ENCODE measurements around the gene NOTCH1.

The NOTCH1 gene

GRCh38 chr9:136462664-136463063, 83.2 kb downstream of the NOTCH1 start:
- no peaks in the 10 kb centered on the region for H3K27me3 ChIP-seq (ENCODE audit: control insufficient read depth in 2 of 2, insufficient read depth in 2 of 2, low read length in 2 of 2)
- peaks cover 69 to 88% of the 10 kb centered on the region in 2 donors for H3K36me3 ChIP-seq (ENCODE audit: control insufficient read depth in 2 of 2, insufficient read depth in 2 of 2, low read length in 2 of 2)
- H3K4me3 ChIP-seq (ENCODE audit: low read length in 2 of 2) = no peak overlapping the region

GRCh38 chr9:136460772-136461325, 85.0 kb downstream of the NOTCH1 start:
- peaks cover 68 to 89% of the 10 kb centered on the region in 2 donors for H3K36me3 ChIP-seq (ENCODE audit: control insufficient read depth in 2 of 2, insufficient read depth in 2 of 2, low read length in 2 of 2)
- H3K4me1 ChIP-seq (ENCODE audit: control insufficient read depth in 2 of 2, insufficient read depth in 2 of 2, low read length in 2 of 2) = no peaks in the 10 kb centered on the region
- H3K9me3 ChIP-seq (ENCODE audit: control insufficient read depth in 2 of 2, low read length in 2 of 2) = no peaks in the 10 kb centered on the region
- H3K4me3 ChIP-seq (ENCODE audit: low read length in 2 of 2) = no peak overlapping the region
- H3K9ac ChIP-seq (ENCODE audit: low read depth in 1 of 2, low read length in 2 of 2) = no peak overlapping the region
- no peak overlapping the region for H3K27ac ChIP-seq (ENCODE audit: low read depth in 2 of 2, low read length in 2 of 2)
- no peaks in the 10 kb centered on the region for H3K27me3 ChIP-seq (ENCODE audit: control insufficient read depth in 2 of 2, insufficient read depth in 2 of 2, low read length in 2 of 2)

More at GRCh38 chr9:136462664-136463063, 83.2 kb downstream of the NOTCH1 start:
- H3K9ac ChIP-seq (ENCODE audit: low read depth in 1 of 2, low read length in 2 of 2) = no peak overlapping the region
- H3K27ac ChIP-seq (ENCODE audit: low read depth in 2 of 2, low read length in 2 of 2) = no peak overlapping the region
- no peaks in the 10 kb centered on the region for H3K9me3 ChIP-seq (ENCODE audit: control insufficient read depth in 2 of 2, low read length in 2 of 2)
- no peaks in the 10 kb centered on the region for H3K4me1 ChIP-seq (ENCODE audit: control insufficient read depth in 2 of 2, insufficient read depth in 2 of 2, low read length in 2 of 2)

GRCh38 chr9:136459425-136459824, 86.4 kb downstream of the NOTCH1 start:
- Histone ChIP-seq H3K4me1 (ENCODE audit: control insufficient read depth in 2 of 2, insufficient read depth in 2 of 2, low read length in 2 of 2) (no peaks in the 10 kb centered on the region), H3K4me3 (ENCODE audit: low read length in 2 of 2) (no peak overlapping the region), H3K36me3 (ENCODE audit: control insufficient read depth in 2 of 2, insufficient read depth in 2 of 2, low read length in 2 of 2) (peaks cover 68 to 88% of the 10 kb centered on the region in 2 donors), H3K9me3 (ENCODE audit: control insufficient read depth in 2 of 2, low read length in 2 of 2) (no peaks in the 10 kb centered on the region), H3K27me3 (ENCODE audit: control insufficient read depth in 2 of 2, insufficient read depth in 2 of 2, low read length in 2 of 2) (no peaks in the 10 kb centered on the region), H3K9ac (ENCODE audit: low read depth in 1 of 2, low read length in 2 of 2) (no peak overlapping the region), H3K27ac (ENCODE audit: low read depth in 2 of 2, low read length in 2 of 2) (no peak overlapping the region)

GRCh38 chr9:136457326-136457725, 88.5 kb downstream of the NOTCH1 start:
- Histone ChIP-seq H3K9ac (ENCODE audit: low read depth in 1 of 2, low read length in 2 of 2) (no peak overlapping the region), H3K36me3 (ENCODE audit: control insufficient read depth in 2 of 2, insufficient read depth in 2 of 2, low read length in 2 of 2) (peaks cover 62 to 82% of the 10 kb centered on the region in 2 donors), H3K9me3 (ENCODE audit: control insufficient read depth in 2 of 2, low read length in 2 of 2) (no peaks in the 10 kb centered on the region), H3K4me1 (ENCODE audit: control insufficient read depth in 2 of 2, insufficient read depth in 2 of 2, low read length in 2 of 2) (no peaks in the 10 kb centered on the region), H3K4me3 (ENCODE audit: low read length in 2 of 2) (no peak overlapping the region), H3K27ac (ENCODE audit: low read depth in 2 of 2, low read length in 2 of 2) (no peak overlapping the region), H3K27me3 (ENCODE audit: control insufficient read depth in 2 of 2, insufficient read depth in 2 of 2, low read length in 2 of 2) (no peaks in the 10 kb centered on the region)

- Histone ChIP-seq H3K4me1 (ENCODE audit: control insufficient read depth in 2 of 2, insufficient read depth in 2 of 2, low read length in 2 of 2) (no peaks in the 10 kb centered on the region), H3K36me3 (ENCODE audit: control insufficient read depth in 2 of 2, insufficient read depth in 2 of 2, low read length in 2 of 2) (peaks cover 61 to 80% of the 10 kb centered on the region in 2 donors), H3K27me3 (ENCODE audit: control insufficient read depth in 2 of 2, insufficient read depth in 2 of 2, low read length in 2 of 2) (no peaks in the 10 kb centered on the region)
Measured at GRCh38 chr9:136456258-136456657, 89.6 kb downstream of the NOTCH1 start.

GRCh38 chr9:136455043-136456002, 90.5 kb downstream of the NOTCH1 start:
- H3K4me3 ChIP-seq (ENCODE audit: low read length in 2 of 2) = no peak overlapping the region
- H3K9me3 ChIP-seq (ENCODE audit: control insufficient read depth in 2 of 2, low read length in 2 of 2) = no peaks in the 10 kb centered on the region
- H3K27ac ChIP-seq (ENCODE audit: low read depth in 2 of 2, low read length in 2 of 2) = no peak overlapping the region
- no peaks in the 10 kb centered on the region for H3K4me1 ChIP-seq (ENCODE audit: control insufficient read depth in 2 of 2, insufficient read depth in 2 of 2, low read length in 2 of 2)
- H3K9ac ChIP-seq (ENCODE audit: low read depth in 1 of 2, low read length in 2 of 2) = no peak overlapping the region
- peaks cover 65 to 81% of the 10 kb centered on the region in 2 donors for H3K36me3 ChIP-seq (ENCODE audit: control insufficient read depth in 2 of 2, insufficient read depth in 2 of 2, low read length in 2 of 2)
- no peaks in the 10 kb centered on the region for H3K27me3 ChIP-seq (ENCODE audit: control insufficient read depth in 2 of 2, insufficient read depth in 2 of 2, low read length in 2 of 2)

More at GRCh38 chr9:136456258-136456657, 89.6 kb downstream of the NOTCH1 start:
- H3K4me3 ChIP-seq (ENCODE audit: low read length in 2 of 2) = no peak overlapping the region
- H3K27ac ChIP-seq (ENCODE audit: low read depth in 2 of 2, low read length in 2 of 2) = no peak overlapping the region
- H3K9me3 ChIP-seq (ENCODE audit: control insufficient read depth in 2 of 2, low read length in 2 of 2) = no peaks in the 10 kb centered on the region
- H3K9ac ChIP-seq (ENCODE audit: low read depth in 1 of 2, low read length in 2 of 2) = no peak overlapping the region

GRCh38 chr9:136454026-136454796, 91.6 kb downstream of the NOTCH1 start:
- no peak overlapping the region for H3K9ac ChIP-seq (ENCODE audit: low read depth in 1 of 2, low read length in 2 of 2)
- no peaks in the 10 kb centered on the region for H3K9me3 ChIP-seq (ENCODE audit: control insufficient read depth in 2 of 2, low read length in 2 of 2)
- peaks cover 64 to 77% of the 10 kb centered on the region in 2 donors for H3K36me3 ChIP-seq (ENCODE audit: control insufficient read depth in 2 of 2, insufficient read depth in 2 of 2, low read length in 2 of 2)
- no peaks in the 10 kb centered on the region for H3K27me3 ChIP-seq (ENCODE audit: control insufficient read depth in 2 of 2, insufficient read depth in 2 of 2, low read length in 2 of 2)
- H3K4me3 ChIP-seq (ENCODE audit: low read length in 2 of 2) = no peak overlapping the region
- no peaks in the 10 kb centered on the region for H3K4me1 ChIP-seq (ENCODE audit: control insufficient read depth in 2 of 2, insufficient read depth in 2 of 2, low read length in 2 of 2)
- no peak overlapping the region for H3K27ac ChIP-seq (ENCODE audit: low read depth in 2 of 2, low read length in 2 of 2)

- Histone ChIP-seq H3K27ac (ENCODE audit: low read depth in 2 of 2, low read length in 2 of 2) (no peak overlapping the region), H3K9me3 (ENCODE audit: control insufficient read depth in 2 of 2, low read length in 2 of 2) (no peaks in the 10 kb centered on the region), H3K36me3 (ENCODE audit: control insufficient read depth in 2 of 2, insufficient read depth in 2 of 2, low read length in 2 of 2) (peaks cover 66 to 76% of the 10 kb centered on the region in 2 donors), H3K4me3 (ENCODE audit: low read length in 2 of 2) (no peak overlapping the region), H3K4me1 (ENCODE audit: control insufficient read depth in 2 of 2, insufficient read depth in 2 of 2, low read length in 2 of 2) (no peaks in the 10 kb centered on the region), H3K27me3 (ENCODE audit: control insufficient read depth in 2 of 2, insufficient read depth in 2 of 2, low read length in 2 of 2) (no peaks in the 10 kb centered on the region), H3K9ac (ENCODE audit: low read depth in 1 of 2, low read length in 2 of 2) (no peak overlapping the region)
Measured at GRCh38 chr9:136453326-136453725, 92.5 kb downstream of the NOTCH1 start.

- Histone ChIP-seq H3K27me3 (ENCODE audit: control insufficient read depth in 2 of 2, insufficient read depth in 2 of 2, low read length in 2 of 2) (no peaks in the 10 kb centered on the region), H3K9ac (ENCODE audit: low read depth in 1 of 2, low read length in 2 of 2) (no peak overlapping the region), H3K9me3 (ENCODE audit: control insufficient read depth in 2 of 2, low read length in 2 of 2) (no peaks in the 10 kb centered on the region), H3K4me3 (ENCODE audit: low read length in 2 of 2) (no peak overlapping the region), H3K4me1 (ENCODE audit: control insufficient read depth in 2 of 2, insufficient read depth in 2 of 2, low read length in 2 of 2) (no peaks in the 10 kb centered on the region), H3K27ac (ENCODE audit: low read depth in 2 of 2, low read length in 2 of 2) (no peak overlapping the region), H3K36me3 (ENCODE audit: control insufficient read depth in 2 of 2, insufficient read depth in 2 of 2, low read length in 2 of 2) (peaks cover 74 to 80% of the 10 kb centered on the region in 2 donors)
Measured at GRCh38 chr9:136451221-136451877, 94.5 kb downstream of the NOTCH1 start.

Data from mucosa of rectum (tissue), 2 donors.